ENCODE results near the gene STUB1. TPM values are rescaled to one million over a fixed set of nuclear protein-coding genes. Genes with fewer than 3 reads are reported as not detected.

STUB1 gene
- total and polyA plus RNA-seq, 10 of the 15 experiments (the other 5 are each of a cell fraction or from before 2014, with no cell fraction given): 4.2 to 136 (median 67.1) TPM

GRCh38 chr16:718922-719321, 38.7 kb downstream of the STUB1 start:
- peaks cover 10% of the 10 kb centered on the region for H3K4me1 ChIP-seq (ENCODE audit: control insufficient read depth, insufficient read depth, low read length)
- WGBS (ENCODE audit: insufficient coverage, insufficient replicate concordance, low lambda C conversion rate, missing lambda C conversion rate): 82% methylated on average over 6 of the region's 6 CpGs
- no peak overlapping the region for H3K9ac ChIP-seq (ENCODE audit: control insufficient read depth, insufficient read depth, low read length)
- H2AFZ ChIP-seq (ENCODE audit: control insufficient read depth, low read depth, low read length): no peak overlapping the region
- H3K27ac ChIP-seq (ENCODE audit: control insufficient read depth, insufficient read depth): no peak overlapping the region
- H3K9me3 ChIP-seq (replicated peaks; ENCODE audit: control insufficient read depth, insufficient read depth, low read length): no peaks in the 10 kb centered on the region
- POLR2A ChIA-PET: no interaction called here
- H3K27me3 ChIP-seq (replicated peaks in 1 of 2; ENCODE audit: control insufficient read depth in 2 of 2, insufficient read depth in 2 of 2, low read length in 1 of 2): no peaks in the 10 kb centered on the region
- RAD21 ChIA-PET (ENCODE audit: unreplicated experiment): no interaction called here
- H3K79me2 ChIP-seq (ENCODE audit: control insufficient read depth, insufficient read depth, low read length): no peaks in the 10 kb centered on the region; the same call in 1 of the 2 replicates
- DNase-seq (ENCODE audit: low read depth, low spot score) (no peak), FAIRE-seq (no peak), ATAC-seq (no peak)
- intact Hi-C loops (cut with micrococcal nuclease; ENCODE audit: unreplicated experiment) (no loop called here), in situ Hi-C loops (cut with MboI) (no loop called here)
- CTCF ChIA-PET: interaction anchor here (0.6 to 1.6 kb wide), 3 partner anchors 22 to 1722 kb away, joined by 3 to 10 read pairs (median 5); partner anchors contain the start of genes CHTF18, CIAO3 and RPUSD1
- H4K20me1 ChIP-seq (ENCODE audit: control insufficient read depth, insufficient read depth): 0 out of 2 replicates have a peak, but pooled peaks cover 2% of the 10 kb centered on the region
- SMC1A ChIA-PET (ENCODE audit: uncharacterized antibody, unreplicated experiment): no interaction called here
- no peak overlapping the region; the same call in 1 of the 2 replicates for H3K4me2 ChIP-seq (ENCODE audit: control insufficient read depth, insufficient read depth)
- BruUV-seq (replicated peaks): no TSS peak
- no peak overlapping the region for H3K4me3 ChIP-seq
- TF ChIP-seq ATF7 (IDR thresholded peaks at IDR 0.05; ENCODE audit: low read depth) (no peak), BHLHE40 (IDR thresholded peaks at IDR 0.05; ENCODE audit: borderline replicate concordance in 1 of 2, low read depth in 2 of 2, low read length in 1 of 2) (no peak), POLR2AphosphoS2 (IDR thresholded peaks at IDR 0.05; ENCODE audit: low read depth, low read length) (no peak), IKZF1 (conservative IDR thresholded peaks at IDR 0.05) (no peak)
- TF ChIP-seq, protein P1, sequence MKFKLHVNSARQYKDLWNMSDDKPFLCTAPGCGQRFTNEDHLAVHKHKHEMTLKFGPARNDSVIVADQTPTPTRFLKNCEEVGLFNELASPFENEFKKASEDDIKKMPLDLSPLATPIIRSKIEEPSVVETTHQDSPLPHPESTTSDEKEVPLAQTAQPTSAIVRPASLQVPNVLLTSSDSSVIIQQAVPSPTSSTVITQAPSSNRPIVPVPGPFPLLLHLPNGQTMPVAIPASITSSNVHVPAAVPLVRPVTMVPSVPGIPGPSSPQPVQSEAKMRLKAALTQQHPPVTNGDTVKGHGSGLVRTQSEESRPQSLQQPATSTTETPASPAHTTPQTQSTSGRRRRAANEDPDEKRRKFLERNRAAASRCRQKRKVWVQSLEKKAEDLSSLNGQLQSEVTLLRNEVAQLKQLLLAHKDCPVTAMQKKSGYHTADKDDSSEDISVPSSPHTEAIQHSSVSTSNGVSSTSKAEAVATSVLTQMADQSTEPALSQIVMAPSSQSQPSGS (IDR thresholded peaks at IDR 0.05; ENCODE audit: low read length): no peak
- TF ChIP-seq, protein P2, sequence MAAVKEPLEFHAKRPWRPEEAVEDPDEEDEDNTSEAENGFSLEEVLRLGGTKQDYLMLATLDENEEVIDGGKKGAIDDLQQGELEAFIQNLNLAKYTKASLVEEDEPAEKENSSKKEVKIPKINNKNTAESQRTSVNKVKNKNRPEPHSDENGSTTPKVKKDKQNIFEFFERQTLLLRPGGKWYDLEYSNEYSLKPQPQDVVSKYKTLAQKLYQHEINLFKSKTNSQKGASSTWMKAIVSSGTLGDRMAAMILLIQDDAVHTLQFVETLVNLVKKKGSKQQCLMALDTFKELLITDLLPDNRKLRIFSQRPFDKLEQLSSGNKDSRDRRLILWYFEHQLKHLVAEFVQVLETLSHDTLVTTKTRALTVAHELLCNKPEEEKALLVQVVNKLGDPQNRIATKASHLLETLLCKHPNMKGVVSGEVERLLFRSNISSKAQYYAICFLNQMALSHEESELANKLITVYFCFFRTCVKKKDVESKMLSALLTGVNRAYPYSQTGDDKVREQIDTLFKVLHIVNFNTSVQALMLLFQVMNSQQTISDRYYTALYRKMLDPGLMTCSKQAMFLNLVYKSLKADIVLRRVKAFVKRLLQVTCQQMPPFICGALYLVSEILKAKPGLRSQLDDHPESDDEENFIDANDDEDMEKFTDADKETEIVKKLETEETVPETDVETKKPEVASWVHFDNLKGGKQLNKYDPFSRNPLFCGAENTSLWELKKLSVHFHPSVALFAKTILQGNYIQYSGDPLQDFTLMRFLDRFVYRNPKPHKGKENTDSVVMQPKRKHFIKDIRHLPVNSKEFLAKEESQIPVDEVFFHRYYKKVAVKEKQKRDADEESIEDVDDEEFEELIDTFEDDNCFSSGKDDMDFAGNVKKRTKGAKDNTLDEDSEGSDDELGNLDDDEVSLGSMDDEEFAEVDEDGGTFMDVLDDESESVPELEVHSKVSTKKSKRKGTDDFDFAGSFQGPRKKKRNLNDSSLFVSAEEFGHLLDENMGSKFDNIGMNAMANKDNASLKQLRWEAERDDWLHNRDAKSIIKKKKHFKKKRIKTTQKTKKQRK (IDR thresholded peaks at IDR 0.05; ENCODE audit: low read depth, low read length): no peak
- H3K36me3 ChIP-seq (ENCODE audit: control insufficient read depth in 2 of 2, insufficient read depth in 2 of 2, low read length in 1 of 2): no peaks in the 10 kb centered on the region
